Activated CD4-positive, alpha-beta T cell treated with anti-CD3 and anti-CD28 coated beads for 36 hours (primary cell): Measurements from ENCODE around the gene AKAP7. TPM values are rescaled to one million over a fixed set of nuclear protein-coding genes. Genes with fewer than 3 reads are reported as not detected.
"Not testable (repeated sequence)": the region's sequence is repeated elsewhere in the genome, so short reads cannot be mapped to it uniquely, and the experiment has no call there.

Experiments
- ATAC-seq: fragments of 200-7000 bp; cut with Tn5 transposase; one replicate; pipeline ENCODE4 v1.10.0; 2021; ENCODE audit warnings: mild to moderate bottlenecking, moderate library complexity
- CTCF ChIA-PET: fragments of 350-600 bp; sonication (Branson Sonifier 250); formaldehyde crosslinking; loops from one replicate; lab custom pipeline; 2021; ENCODE audit warnings: antibody characterized with exemption; lab: Charles Lee
- POLR2A ChIA-PET: fragments of 350-600 bp; sonication (Branson Sonifier 250); formaldehyde crosslinking; loops from one replicate; lab custom pipeline; 2021; ENCODE audit warnings: antibody characterized with exemption, inconsistent platforms; lab: Charles Lee
- DNase-seq: peaks from one replicate; pipeline ENCODE4 v3.0.0-alpha.2; 2020
- H3K27ac Mint-ChIP-seq: one replicate; pipeline ENCODE4 v1.8.0; 2021; ENCODE audit warnings: mixed read lengths
- H3K27me3 Mint-ChIP-seq: one replicate; pipeline ENCODE4 v1.8.0; 2021; ENCODE audit warnings: mixed read lengths
- H3K36me3 Mint-ChIP-seq: one replicate; pipeline ENCODE4 v1.8.0; 2021; ENCODE audit warnings: low read depth, mixed read lengths
- H3K4me1 Mint-ChIP-seq: one replicate; pipeline ENCODE4 v1.8.0; 2021; ENCODE audit warnings: mixed read lengths
- H3K4me3 Mint-ChIP-seq: one replicate; pipeline ENCODE4 v1.8.0; 2021; ENCODE audit warnings: mild to moderate bottlenecking, moderate library complexity, mixed read lengths
- H3K9me3 Mint-ChIP-seq: one replicate; pipeline ENCODE4 v1.8.0; 2021; ENCODE audit warnings: low read depth, mixed read lengths
- intact Hi-C, 2 experiments: fragments of 100-400 bp; cut with DNase I in 1 of 2; cut with micrococcal nuclease in 1 of 2; formaldehyde crosslinking; loops; one replicate each; pipeline versions ENCODE4 v1.14.2 to v1.15.1; 2022 to 2024; cut with DNase I, micrococcal nuclease
- total RNA-seq, 2 experiments: library from RNA; stranded (reverse); gene quantifications; one replicate each; pipeline ENCODE4 v1.2.3, GENCODE V29; 2021

Gene AKAP7
- total RNA-seq, 2 experiments from 2014 or later, result 5.1 to 6.0 TPM

GRCh38 chr6:131322125-131322524 lies 186.9 kb downstream of the AKAP7 start:
- H3K9me3 Mint-ChIP-seq, result peaks cover 4% of the 10 kb centered on the region
- H3K36me3 Mint-ChIP-seq, result no peaks in the 10 kb centered on the region
- ChIA-PET CTCF (interaction anchor here (0.7 to 1.6 kb wide), 2 partner anchors 306 to 316 kb away, joined by 3 to 4 read pairs; partner anchors contain the start of gene MED23), POLR2A (no interaction called here)
- no peak for ATAC-seq
- no peaks in the 10 kb centered on the region for H3K27me3 Mint-ChIP-seq
- H3K4me3 Mint-ChIP-seq, result no peak overlapping the region
- H3K4me1 Mint-ChIP-seq, result no peaks in the 10 kb centered on the region
- DNase-seq, result no peak
- no peak overlapping the region for H3K27ac Mint-ChIP-seq
- intact Hi-C loops, result no loop called here

DNA sequence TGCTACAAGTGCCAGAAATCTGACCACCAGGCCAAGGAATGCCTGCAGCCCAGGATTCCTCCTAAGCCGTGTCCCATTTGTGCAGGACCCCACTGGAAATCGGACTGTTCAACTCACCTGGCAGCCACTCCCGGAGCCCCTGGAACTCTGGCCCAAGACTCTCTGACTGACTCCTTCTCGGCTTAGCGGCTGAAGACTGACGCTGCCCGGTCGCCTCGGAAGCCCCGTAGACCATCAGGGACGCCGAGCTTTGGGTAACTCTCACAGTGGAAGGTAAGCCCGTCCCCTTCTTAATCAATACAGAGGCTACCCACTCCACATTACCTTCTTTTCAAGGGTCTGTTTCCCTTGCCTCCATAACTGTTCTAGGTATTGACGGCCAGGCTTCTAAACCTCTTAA lies 190.4 kb downstream of the AKAP7 start:
- H3K4me1 Mint-ChIP-seq, DNase-seq, H3K27ac Mint-ChIP-seq, ATAC-seq, H3K9me3 Mint-ChIP-seq, H3K4me3 Mint-ChIP-seq, H3K36me3 Mint-ChIP-seq, POLR2A ChIA-PET, H3K27me3 Mint-ChIP-seq, intact Hi-C loops: not testable (repeated sequence)
- CTCF ChIA-PET, result interaction anchor here (0.7 kb wide), 1 partner anchor 466 kb away, joined by 3 read pairs; no protein-coding TSS in a partner anchor

DNA sequence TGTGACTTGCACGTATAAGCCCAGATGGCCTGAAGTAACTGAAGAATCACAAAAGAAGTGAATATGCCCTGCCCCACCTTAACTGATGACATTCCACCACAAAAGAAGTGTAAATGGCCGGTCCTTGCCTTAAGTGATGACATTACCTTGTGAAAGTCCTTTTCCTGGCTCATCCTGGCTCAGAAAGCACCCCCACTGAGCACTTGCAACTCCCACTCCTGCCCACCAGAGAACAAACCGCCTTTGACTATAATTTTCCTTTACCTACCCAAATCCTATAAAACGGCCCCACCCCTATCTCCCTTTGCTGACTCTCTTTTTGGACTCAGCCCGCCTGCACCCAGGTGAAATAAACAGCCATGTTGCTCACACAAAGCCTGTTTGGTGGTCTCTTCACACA lies 193.5 kb downstream of the AKAP7 start:
- DNase-seq, H3K27me3 Mint-ChIP-seq, H3K4me3 Mint-ChIP-seq, POLR2A ChIA-PET, H3K36me3 Mint-ChIP-seq, intact Hi-C loops, H3K4me1 Mint-ChIP-seq, H3K9me3 Mint-ChIP-seq, CTCF ChIA-PET, H3K27ac Mint-ChIP-seq, ATAC-seq: not testable (repeated sequence)

- ChIA-PET CTCF (interaction anchor here (0.7 to 1.4 kb wide), 3 partner anchors 97 to 446 kb away, joined by 3 read pairs; no protein-coding TSS in a partner anchor), POLR2A (no interaction called here)
- intact Hi-C loops, result no loop called here
- Mint-ChIP-seq H3K36me3 (no peaks in the 10 kb centered on the region), H3K9me3 (no peaks in the 10 kb centered on the region), H3K27me3 (no peaks in the 10 kb centered on the region), H3K4me1 (no peaks in the 10 kb centered on the region), H3K4me3 (no peak overlapping the region), H3K27ac (no peak overlapping the region)
- no peak for ATAC-seq
- DNase-seq, result no peak
These were observed 195.9 kb downstream of the AKAP7 start for GRCh38 chr6:131331151-131331550.

GRCh38 chr6:131331873-131332781 lies 196.9 kb downstream of the AKAP7 start:
- Mint-ChIP-seq H3K4me1 (no peaks in the 10 kb centered on the region), H3K27me3 (no peaks in the 10 kb centered on the region), H3K36me3 (no peaks in the 10 kb centered on the region), H3K4me3 (no peak overlapping the region), H3K9me3 (no peaks in the 10 kb centered on the region), H3K27ac (no peak overlapping the region)
- ATAC-seq (no peak), DNase-seq (no peak)
- POLR2A ChIA-PET, result no interaction called here
- CTCF ChIA-PET, result interaction anchor here (1.4 kb wide), 1 partner anchor 447 kb away, joined by 3 read pairs; no protein-coding TSS in a partner anchor
- intact Hi-C loops, result no loop called here

Other genes starting within 250 kb of the AKAP7 start
- gene EPB41L2, start 72.2 kb upstream of the AKAP7 start, total RNA-seq, result 10 to 100 TPM; 33.3 to 43.4 TPM